GM12873 (cell line): Measurements from ENCODE around the gene ZNF423.

Source experiments
- CTCF ChIP-seq: IDR thresholded peaks from 2 replicates; pipeline ENCODE4 v1.5.1; 2012; ENCODE audit warnings: low read depth, mild to moderate bottlenecking, moderate library complexity, low read length, control low read depth; ENCODE audit not compliant: insufficient read depth; ENCODE audit errors: missing control alignments

ZNF423 gene

DNA sequence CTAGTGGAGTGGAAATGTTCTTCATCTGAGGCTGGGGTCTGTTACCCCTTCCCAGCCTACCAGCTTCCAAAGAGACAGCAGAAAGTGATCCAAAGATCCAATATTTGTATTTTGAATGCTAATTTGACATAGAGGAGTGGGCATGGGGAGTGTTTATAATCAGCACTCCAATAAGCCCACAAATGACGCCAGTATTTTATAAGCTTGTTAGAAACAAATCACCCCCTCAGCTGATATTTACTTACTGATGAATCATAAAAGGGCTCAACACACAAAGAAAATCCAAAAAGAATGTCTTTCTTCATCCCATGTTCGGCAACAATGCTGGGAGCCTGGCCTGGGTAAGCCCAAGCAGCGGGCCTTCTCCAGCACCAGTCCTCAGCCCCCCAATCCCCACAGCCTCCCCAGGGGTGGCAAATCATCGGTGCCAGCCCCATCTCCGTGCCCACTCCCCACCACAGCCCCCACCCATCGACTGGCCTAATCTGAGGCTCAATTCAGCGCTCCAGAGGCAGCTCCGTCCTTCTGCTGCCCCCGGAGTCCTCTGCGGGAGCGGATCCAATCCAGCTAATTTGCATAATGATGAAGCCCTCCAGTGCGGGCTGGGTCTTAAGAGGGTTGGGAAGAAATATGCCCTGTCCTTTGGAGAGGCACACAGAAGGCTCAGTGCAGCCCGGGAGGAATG lies 312.8 kb downstream of the ZNF423 start:
- no peak for TF ChIP-seq CTCF

GRCh38 chr16:49542391-49542891 lies 313.5 kb downstream of the ZNF423 start:
- no peak for TF ChIP-seq CTCF

DNA sequence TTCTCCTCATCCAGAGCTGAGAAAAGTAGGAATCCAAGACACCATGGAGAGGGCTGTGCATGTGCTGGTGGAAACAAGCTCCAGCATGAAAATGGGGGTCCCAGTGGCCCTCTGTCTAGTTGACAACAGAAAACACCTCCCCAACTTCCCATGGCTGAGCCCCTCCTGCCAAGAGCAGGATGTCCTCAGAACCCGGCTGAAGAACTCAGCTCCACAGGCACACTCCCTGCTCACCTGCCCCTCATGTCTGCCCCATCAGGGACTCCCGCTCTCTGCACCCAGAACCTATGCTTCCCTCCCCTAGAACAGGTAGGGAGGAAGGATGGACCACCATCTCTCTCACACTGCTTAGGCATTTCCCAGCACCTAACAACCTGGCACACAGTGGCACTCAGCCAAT lies 315.1 kb downstream of the ZNF423 start:
- no peak for TF ChIP-seq CTCF

GRCh38 chr16:49539758-49540157 lies 316.2 kb downstream of the ZNF423 start:
- TF ChIP-seq CTCF: no peak

DNA sequence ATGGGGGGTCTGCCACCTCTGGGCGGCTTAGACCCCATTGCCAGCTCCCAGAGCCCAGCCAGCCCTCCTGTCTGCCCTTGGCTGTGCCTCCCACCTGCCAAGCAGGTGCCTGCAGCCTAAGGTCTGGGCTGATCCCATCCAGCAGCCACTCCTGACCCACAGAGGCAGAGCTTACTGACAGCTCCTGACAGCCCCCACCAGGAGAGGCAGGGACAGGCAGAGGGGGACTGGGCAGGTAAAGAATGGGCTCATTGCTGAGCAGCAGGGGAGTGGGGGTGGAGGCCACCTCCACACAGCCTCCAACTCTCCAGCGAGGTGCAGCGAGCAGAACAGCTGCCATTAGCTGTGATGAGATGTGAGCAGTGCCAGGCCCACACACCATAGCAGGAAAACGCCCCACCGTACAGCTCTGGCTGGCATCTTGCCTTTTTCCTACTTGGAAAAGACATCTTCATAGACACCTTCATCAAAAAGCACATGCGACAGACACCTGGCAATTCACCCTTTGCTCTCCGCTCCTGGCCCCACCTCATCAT lies 317.9 kb downstream of the ZNF423 start:
- no peak for TF ChIP-seq CTCF

- TF ChIP-seq CTCF: no peak
These were observed 320.9 kb downstream of the ZNF423 start for GRCh38 chr16:49534901-49535610.

DNA sequence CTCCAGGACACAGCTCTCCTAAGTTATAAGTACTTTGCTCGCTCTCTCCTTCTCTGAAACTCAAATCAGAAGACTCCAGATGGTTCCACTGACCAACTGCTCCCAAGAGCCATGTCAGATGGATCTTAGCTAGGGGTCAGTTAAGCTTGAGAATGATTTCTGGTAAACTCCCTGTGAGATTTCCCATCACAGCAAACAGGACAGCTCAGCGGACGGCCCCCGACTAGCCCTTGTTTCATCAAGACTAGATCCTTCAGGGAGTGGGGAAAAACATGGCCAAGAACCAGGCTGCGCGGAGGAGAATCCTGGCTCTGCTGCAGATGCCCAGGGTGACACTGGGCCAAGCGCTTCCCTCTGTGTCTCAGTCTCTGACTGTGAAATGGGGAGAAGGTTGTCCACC lies 322.5 kb downstream of the ZNF423 start:
- no peak for TF ChIP-seq CTCF
